Liver (tissue), 9 donors: ENCODE measurements around the gene CAMK1D. TPM values are rescaled to one million over a fixed set of nuclear protein-coding genes. Genes with fewer than 3 reads are reported as not detected.

Experiments
- DNase-seq: peaks from one replicate; pipeline ENCODE4 v3.0.0-alpha.2; 2017; ENCODE audit warnings: low spot score
- H3K27ac ChIP-seq, 2 donors: one replicate each; pipeline ENCODE4 v1.7.0; 2013; ENCODE audit warnings: inconsistent platforms in 2 of 2, low read length in 2 of 2, control low read depth in 1 of 2, low read depth in 1 of 2, mild to moderate bottlenecking in 1 of 2
- H3K27me3 ChIP-seq, 4 donors: one replicate each; pipeline versions ENCODE4 v1.6.1 to v1.7.0; 2013; ENCODE audit warnings: low read length in 3 of 4, inconsistent platforms in 1 of 4, mild to moderate bottlenecking in 1 of 4, moderate library complexity in 1 of 4; ENCODE audit not compliant: control insufficient read depth in 4 of 4, insufficient read depth in 4 of 4
- H3K36me3 ChIP-seq, 4 donors: one replicate each; pipeline versions ENCODE4 v1.6.1 to v1.7.0; 2013; ENCODE audit warnings: low read length in 3 of 4, mild to moderate bottlenecking in 3 of 4, low read depth in 1 of 4, moderate library complexity in 1 of 4; ENCODE audit not compliant: control insufficient read depth in 4 of 4, insufficient read depth in 3 of 4
- H3K4me1 ChIP-seq, 4 donors: one replicate each; pipeline versions ENCODE4 v1.6.1 to v1.7.0; 2013; ENCODE audit warnings: low read length in 3 of 4, mild to moderate bottlenecking in 3 of 4, moderate library complexity in 1 of 4; ENCODE audit not compliant: control insufficient read depth in 4 of 4, insufficient read depth in 4 of 4
- H3K4me3 ChIP-seq, 3 donors: one replicate each; pipeline versions ENCODE4 v1.6.1 to v1.7.0; 2013; ENCODE audit warnings: low read length in 3 of 3, control low read depth in 1 of 3, low read depth in 1 of 3, mild to moderate bottlenecking in 1 of 3
- H3K9ac ChIP-seq, 2 donors: one replicate each; pipeline ENCODE4 v1.7.0; 2013; ENCODE audit warnings: low read length in 2 of 2, mild to moderate bottlenecking in 2 of 2, moderate library complexity in 2 of 2, control low read depth in 1 of 2, low read depth in 1 of 2
- H3K9me3 ChIP-seq, 4 donors: one replicate each; pipeline versions ENCODE4 v1.6.1 to v1.7.0; 2013; ENCODE audit warnings: low read length in 3 of 4; ENCODE audit not compliant: control insufficient read depth in 4 of 4
- EGR1 ChIP-seq, 2 donors: IDR thresholded peaks; 2 replicates each; pipeline ENCODE4 v1.6.1; 2016 to 2018; ENCODE audit warnings: antibody characterized with exemption in 2 of 2, low read depth in 2 of 2
- FOXA1 ChIP-seq: IDR thresholded peaks from 2 replicates; pipeline ENCODE4 v1.6.1; 2016; ENCODE audit warnings: antibody characterized with exemption
- FOXA2 ChIP-seq: IDR thresholded peaks from 2 replicates; pipeline ENCODE4 v1.6.1; 2016; ENCODE audit warnings: antibody characterized with exemption
- GABPA ChIP-seq, 2 donors: IDR thresholded peaks in 1 of 2; conservative IDR thresholded peaks in 1 of 2; 2 replicates each; pipeline ENCODE4 v1.6.1; 2016; ENCODE audit warnings: antibody characterized with exemption in 2 of 2, mild to moderate bottlenecking in 1 of 2, moderate library complexity in 1 of 2
- HNF4A ChIP-seq, 2 donors: conservative IDR thresholded peaks; 2 replicates each; pipeline ENCODE4 v1.6.1; 2016; ENCODE audit warnings: antibody characterized with exemption in 2 of 2, mild to moderate bottlenecking in 2 of 2
- HNF4G ChIP-seq: IDR thresholded peaks from 2 replicates; pipeline ENCODE4 v1.6.1; 2016; ENCODE audit warnings: antibody characterized with exemption
- JUND ChIP-seq, 2 donors: IDR thresholded peaks; 2 replicates each; pipeline ENCODE4 v1.6.1; 2016; ENCODE audit warnings: antibody characterized with exemption in 2 of 2
- NR2F2 ChIP-seq: IDR thresholded peaks from 2 replicates; pipeline ENCODE4 v1.6.1; 2016; ENCODE audit warnings: antibody characterized with exemption
- RAD21 ChIP-seq, 2 donors: IDR thresholded peaks; 2 replicates each; pipeline ENCODE4 v1.6.1; 2016; ENCODE audit warnings: antibody characterized with exemption in 2 of 2, mild to moderate bottlenecking in 2 of 2
- RXRA ChIP-seq, 2 donors: IDR thresholded peaks; 2 replicates each; pipeline ENCODE4 v1.6.1; 2017 to 2018; ENCODE audit warnings: antibody characterized with exemption in 2 of 2, mild to moderate bottlenecking in 1 of 2
- YY1 ChIP-seq: IDR thresholded peaks from 2 replicates; pipeline ENCODE4 v1.6.1; 2016; ENCODE audit warnings: antibody characterized with exemption, mild to moderate bottlenecking
- WGBS: extraction: QIAGEN DNeasy Blood & Tissue Kit; methylation state at CpG from one replicate; pipeline ENCODE4 v1.1.7; 2013; 5-methylcytosine and 5-hydroxymethylcytosine counted together
- polyA plus RNA-seq, 2 donors: library from polyadenylated mRNA; stranded (reverse) in 1 of 2; unstranded in 1 of 2; fragments of 200-250 nt in 1 of 2; fragments of >200 nt in 1 of 2; fragmentation: Nextera tagmentation in 1 of 2; extraction: Ambion mirVana in 1 of 2; gene quantifications; one replicate each; pipeline versions ENCODE4 v1.2.1 to v1.2.3, GENCODE V29; 2013 to 2015
- total RNA-seq, 2 donors: library from RNA; depleted of rRNA; stranded (reverse); fragments of >200 nt; gene quantifications; one replicate each; pipeline ENCODE4 v1.2.3, GENCODE V29; 2014
- TF ChIP-seq, protein P1 (sequence below): IDR thresholded peaks from 2 replicates; pipeline ENCODE4 v1.6.1; 2016; ENCODE audit warnings: antibody characterized with exemption, mild to moderate bottlenecking
- TF ChIP-seq, protein P2 (sequence below): IDR thresholded peaks from 2 replicates; pipeline ENCODE4 v1.6.1; 2016; ENCODE audit warnings: antibody characterized with exemption
- TF ChIP-seq, protein P3 (sequence below): fragments of 150-350 bp; IDR thresholded peaks from 2 replicates; pipeline ENCODE4 v1.5.1; 2017; ENCODE audit warnings: improper control_type of control experiment, low read depth, low read length; ENCODE audit not compliant: missing input control
- donor health status: healthy.
- donor health status: healthy.
- donor health status: healthy.
- donor health status: healthy.
- donor health status: healthy.

Gene CAMK1D
- total and polyA plus RNA-seq, 4 donors, result 2.7 to 10.1 (median 4.2) TPM

DNA sequence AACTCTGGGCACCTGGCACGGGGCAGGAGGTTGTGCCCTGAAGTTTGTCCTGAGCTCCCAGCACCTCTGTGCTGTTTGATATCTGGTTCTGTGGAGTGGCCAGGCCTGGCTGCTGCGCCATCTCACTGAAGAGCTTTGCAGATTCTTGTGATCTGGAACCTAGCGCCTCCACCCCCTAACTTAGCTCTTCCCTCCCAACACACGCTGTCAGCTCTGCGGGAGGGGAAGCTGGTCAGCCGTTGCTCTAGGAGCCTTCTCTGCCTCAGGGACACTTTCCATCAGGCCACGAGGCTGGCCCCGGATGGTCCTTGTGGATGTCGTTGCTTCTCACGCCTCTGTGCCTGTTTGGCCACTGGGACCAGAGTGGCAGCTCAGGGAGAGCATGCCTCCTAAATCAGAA lies 438.9 kb downstream of the CAMK1D start (continued):
- TF ChIP-seq, protein P1, sequence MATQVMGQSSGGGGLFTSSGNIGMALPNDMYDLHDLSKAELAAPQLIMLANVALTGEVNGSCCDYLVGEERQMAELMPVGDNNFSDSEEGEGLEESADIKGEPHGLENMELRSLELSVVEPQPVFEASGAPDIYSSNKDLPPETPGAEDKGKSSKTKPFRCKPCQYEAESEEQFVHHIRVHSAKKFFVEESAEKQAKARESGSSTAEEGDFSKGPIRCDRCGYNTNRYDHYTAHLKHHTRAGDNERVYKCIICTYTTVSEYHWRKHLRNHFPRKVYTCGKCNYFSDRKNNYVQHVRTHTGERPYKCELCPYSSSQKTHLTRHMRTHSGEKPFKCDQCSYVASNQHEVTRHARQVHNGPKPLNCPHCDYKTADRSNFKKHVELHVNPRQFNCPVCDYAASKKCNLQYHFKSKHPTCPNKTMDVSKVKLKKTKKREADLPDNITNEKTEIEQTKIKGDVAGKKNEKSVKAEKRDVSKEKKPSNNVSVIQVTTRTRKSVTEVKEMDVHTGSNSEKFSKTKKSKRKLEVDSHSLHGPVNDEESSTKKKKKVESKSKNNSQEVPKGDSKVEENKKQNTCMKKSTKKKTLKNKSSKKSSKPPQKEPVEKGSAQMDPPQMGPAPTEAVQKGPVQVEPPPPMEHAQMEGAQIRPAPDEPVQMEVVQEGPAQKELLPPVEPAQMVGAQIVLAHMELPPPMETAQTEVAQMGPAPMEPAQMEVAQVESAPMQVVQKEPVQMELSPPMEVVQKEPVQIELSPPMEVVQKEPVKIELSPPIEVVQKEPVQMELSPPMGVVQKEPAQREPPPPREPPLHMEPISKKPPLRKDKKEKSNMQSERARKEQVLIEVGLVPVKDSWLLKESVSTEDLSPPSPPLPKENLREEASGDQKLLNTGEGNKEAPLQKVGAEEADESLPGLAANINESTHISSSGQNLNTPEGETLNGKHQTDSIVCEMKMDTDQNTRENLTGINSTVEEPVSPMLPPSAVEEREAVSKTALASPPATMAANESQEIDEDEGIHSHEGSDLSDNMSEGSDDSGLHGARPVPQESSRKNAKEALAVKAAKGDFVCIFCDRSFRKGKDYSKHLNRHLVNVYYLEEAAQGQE, result no peak
- no peak for TF ChIP-seq YY1
- TF ChIP-seq, protein P2, sequence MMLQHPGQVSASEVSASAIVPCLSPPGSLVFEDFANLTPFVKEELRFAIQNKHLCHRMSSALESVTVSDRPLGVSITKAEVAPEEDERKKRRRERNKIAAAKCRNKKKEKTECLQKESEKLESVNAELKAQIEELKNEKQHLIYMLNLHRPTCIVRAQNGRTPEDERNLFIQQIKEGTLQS, result no peak
- TF ChIP-seq HNF4A (conservative IDR thresholded peaks at IDR 0.05), result no peak
- no peak for TF ChIP-seq NR2F2
- no peak for TF ChIP-seq HNF4G
- no peak for TF ChIP-seq RAD21 (IDR thresholded peaks at IDR 0.05)
- TF ChIP-seq EGR1 (IDR thresholded peaks at IDR 0.05; ENCODE audit: low read depth in 2 of 2), result no peak

DNA sequence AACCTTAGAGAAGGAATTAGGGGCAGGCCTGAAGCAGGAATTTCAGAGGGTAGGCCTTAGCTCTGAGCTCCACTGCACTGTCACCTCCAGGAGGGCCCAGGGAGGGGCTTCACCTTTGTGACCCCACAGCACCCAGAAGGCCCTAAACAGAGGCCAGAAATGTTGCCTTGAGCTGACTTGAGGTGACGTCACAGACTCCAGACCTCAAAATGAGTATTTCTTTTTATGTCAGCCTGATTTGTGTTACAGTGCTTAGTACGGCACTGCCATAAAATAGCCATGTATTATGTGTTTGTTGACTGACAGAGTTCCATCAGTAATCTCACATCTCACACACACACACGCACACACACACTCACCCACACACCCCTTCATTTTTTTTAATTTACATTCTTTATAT lies 440.9 kb downstream of the CAMK1D start:
- Histone ChIP-seq H3K36me3 (peaks cover 0 to 1% (median 0%) of the 10 kb centered on the region in 4 donors), H3K9ac (no peak overlapping the region), H3K4me1 (no peaks in the 10 kb centered on the region), H3K27ac (no peak overlapping the region), H3K27me3 (no peaks in the 10 kb centered on the region), H3K9me3 (no peaks in the 10 kb centered on the region), H3K4me3 (no peak overlapping the region)
- 76% methylated on average over 3 of the region's 3 CpGs for WGBS
- DNase-seq, result no peak
- no peak for TF ChIP-seq JUND (IDR thresholded peaks at IDR 0.05)
- TF ChIP-seq, protein P3, sequence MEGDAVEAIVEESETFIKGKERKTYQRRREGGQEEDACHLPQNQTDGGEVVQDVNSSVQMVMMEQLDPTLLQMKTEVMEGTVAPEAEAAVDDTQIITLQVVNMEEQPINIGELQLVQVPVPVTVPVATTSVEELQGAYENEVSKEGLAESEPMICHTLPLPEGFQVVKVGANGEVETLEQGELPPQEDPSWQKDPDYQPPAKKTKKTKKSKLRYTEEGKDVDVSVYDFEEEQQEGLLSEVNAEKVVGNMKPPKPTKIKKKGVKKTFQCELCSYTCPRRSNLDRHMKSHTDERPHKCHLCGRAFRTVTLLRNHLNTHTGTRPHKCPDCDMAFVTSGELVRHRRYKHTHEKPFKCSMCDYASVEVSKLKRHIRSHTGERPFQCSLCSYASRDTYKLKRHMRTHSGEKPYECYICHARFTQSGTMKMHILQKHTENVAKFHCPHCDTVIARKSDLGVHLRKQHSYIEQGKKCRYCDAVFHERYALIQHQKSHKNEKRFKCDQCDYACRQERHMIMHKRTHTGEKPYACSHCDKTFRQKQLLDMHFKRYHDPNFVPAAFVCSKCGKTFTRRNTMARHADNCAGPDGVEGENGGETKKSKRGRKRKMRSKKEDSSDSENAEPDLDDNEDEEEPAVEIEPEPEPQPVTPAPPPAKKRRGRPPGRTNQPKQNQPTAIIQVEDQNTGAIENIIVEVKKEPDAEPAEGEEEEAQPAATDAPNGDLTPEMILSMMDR, result no peak

DNA sequence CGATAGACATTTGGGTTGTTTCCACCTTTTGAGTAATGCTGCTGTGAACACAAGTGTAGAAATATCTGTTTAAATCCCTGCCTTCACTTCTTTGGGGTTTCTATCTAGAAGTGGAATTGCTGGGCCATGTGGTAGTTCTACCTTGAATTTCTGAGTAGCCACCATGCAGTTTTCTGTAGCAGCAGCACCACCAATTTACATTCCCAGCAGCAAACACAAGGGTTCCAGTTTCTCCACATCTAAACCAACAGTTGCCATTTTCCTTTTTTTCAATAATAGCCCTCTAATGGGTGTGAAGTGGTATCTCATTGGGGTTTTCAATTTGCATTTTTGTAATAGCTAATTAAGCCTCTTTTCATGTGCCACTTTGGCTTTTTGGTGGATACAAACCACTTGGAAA lies 442.4 kb downstream of the CAMK1D start:
- H3K27ac ChIP-seq, result no peak overlapping the region
- no peak overlapping the region for H3K9ac ChIP-seq
- H3K27me3 ChIP-seq, result no peaks in the 10 kb centered on the region
- 95% methylated on average over 1 of the region's 1 CpG for WGBS
- no peaks in the 10 kb centered on the region for H3K4me1 ChIP-seq
- H3K36me3 ChIP-seq, result peaks cover 0 to 1% (median 0%) of the 10 kb centered on the region in 4 donors
- no peaks in the 10 kb centered on the region for H3K9me3 ChIP-seq
- DNase-seq, result no peak
- no peak overlapping the region for H3K4me3 ChIP-seq
- TF ChIP-seq FOXA2 (no peak), HNF4A (conservative IDR thresholded peaks at IDR 0.05) (no peak), RAD21 (IDR thresholded peaks at IDR 0.05) (no peak), FOXA1 (no peak), YY1 (no peak), RXRA (IDR thresholded peaks at IDR 0.05) (no peak), GABPA (IDR thresholded peaks at IDR 0.05 in 1 of 2, conservative IDR thresholded peaks at IDR 0.05 in 1 of 2) (no peak)
- TF ChIP-seq, protein P3, result no peak
- TF ChIP-seq, protein P1, result no peak
